ENCODE results near the gene SLC52A1.
"Not testable (repeated sequence)": the region's sequence is repeated elsewhere in the genome, so short reads cannot be mapped to it uniquely, and the experiment has no call there.

SLC52A1 gene

GRCh38 chr17:5031365-5032082 is 3.7 kb downstream of the SLC52A1 start:
- DNase-seq (ENCODE audit: low read depth in 3 of 3): peak; percentile 74 to 87 (median 74)

- DNase-seq (ENCODE audit: low read depth in 3 of 3): not testable (repeated sequence)
Measured at GRCh38 chr17:5030168-5030567, 5.1 kb downstream of the SLC52A1 start.

- DNase-seq (ENCODE audit: low read depth in 3 of 3): no peak
Measured at GRCh38 chr17:5027916-5028315, 7.3 kb downstream of the SLC52A1 start.

- DNase-seq (ENCODE audit: low read depth in 3 of 3): no peak
Measured at GRCh38 chr17:5027299-5027698, 7.9 kb downstream of the SLC52A1 start.

- DNase-seq (ENCODE audit: low read depth in 3 of 3): no peak
Measured at GRCh38 chr17:5024604-5025003, 10.6 kb downstream of the SLC52A1 start.

GRCh38 chr17:5023588-5024147 is 11.6 kb downstream of the SLC52A1 start:
- no peak for DNase-seq (ENCODE audit: low read depth in 3 of 3)

- DNase-seq (ENCODE audit: low read depth in 3 of 3): no peak
Measured at GRCh38 chr17:5022171-5022711, 13.0 kb downstream of the SLC52A1 start.

- no peak for DNase-seq (ENCODE audit: low read depth in 3 of 3)
Measured at GRCh38 chr17:5020502-5021023, 14.7 kb downstream of the SLC52A1 start.

GRCh38 chr17:5019475-5019956 is 15.7 kb downstream of the SLC52A1 start:
- DNase-seq (ENCODE audit: low read depth in 3 of 3): peak in 1 of 3 experiments; percentile 32

- DNase-seq (ENCODE audit: low read depth in 3 of 3): no peak
Measured at GRCh38 chr17:5014357-5014756, 20.9 kb downstream of the SLC52A1 start.

- DNase-seq (ENCODE audit: low read depth in 3 of 3): peak in 1 of 3 experiments; percentile 22
Measured at GRCh38 chr17:5011928-5012327, 23.3 kb downstream of the SLC52A1 start.

GRCh38 chr17:5003214-5003867 is 31.9 kb downstream of the SLC52A1 start:
- no peak for DNase-seq (ENCODE audit: low read depth in 3 of 3)

- no peak for DNase-seq (ENCODE audit: low read depth in 3 of 3)
Measured at GRCh38 chr17:5002121-5002788, 33.0 kb downstream of the SLC52A1 start.

- DNase-seq (ENCODE audit: low read depth in 3 of 3): no peak
Measured at GRCh38 chr17:5000237-5000639, 35.0 kb downstream of the SLC52A1 start.

GRCh38 chr17:4999430-5000093 is 35.7 kb downstream of the SLC52A1 start:
- DNase-seq (ENCODE audit: low read depth in 3 of 3): no peak

GRCh38 chr17:4998732-4999429 is 36.3 kb downstream of the SLC52A1 start:
- DNase-seq (ENCODE audit: low read depth in 3 of 3): no peak

- DNase-seq (ENCODE audit: low read depth in 3 of 3): no peak
Measured at GRCh38 chr17:4998027-4998731, 37.0 kb downstream of the SLC52A1 start.

- peak; percentile 72 to 87 (median 78) for DNase-seq (ENCODE audit: low read depth in 3 of 3)
Measured at GRCh38 chr17:4997302-4998026, 37.8 kb downstream of the SLC52A1 start, which contains the start of the genes INCA1 and KIF1C. INCA1 (minus strand) TSS chr17:4997522; CDS start chr17:4994437, 3,085 bp downstream. KIF1C (plus strand) TSS chr17:4997950; CDS start chr17:5000247, 2,297 bp downstream.

- no peak for DNase-seq (ENCODE audit: low read depth in 3 of 3)
Measured at GRCh38 chr17:4994081-4994595, 41.1 kb downstream of the SLC52A1 start.
